CD4-positive, CD25-positive, alpha-beta regulatory T cell (primary cell): ENCODE data around the gene SPECC1. TPM values are rescaled to one million over a fixed set of nuclear protein-coding genes. Genes with fewer than 3 reads are reported as not detected.

Experiments used
- ATAC-seq, 2 donors: fragments of 150-1000 bp; cut with Tn5 transposase; one replicate each; pipeline ENCODE4 v1.10.0; 2021; ENCODE audit warnings: low read depth in 2 of 2, moderate number of reproducible peaks in 2 of 2, moderate library complexity in 1 of 2
- DNase-seq, 3 donors: peaks; one replicate each; pipeline versions ENCODE4 v3.0.0 to v3.0.0-alpha.2; 2012 to 2022; ENCODE audit warnings: mixed read lengths in 1 of 3
- H3K27ac ChIP-seq: one replicate; pipeline ENCODE4 v1.7.0; 2013; ENCODE audit warnings: mild to moderate bottlenecking, low read length; ENCODE audit not compliant: insufficient read depth, poor library complexity, severe bottlenecking
- H3K27me3 ChIP-seq: one replicate; pipeline ENCODE4 v1.7.0; 2013; ENCODE audit warnings: low read length; ENCODE audit not compliant: control insufficient read depth, insufficient read depth
- H3K36me3 ChIP-seq: one replicate; pipeline ENCODE4 v1.7.0; 2013; ENCODE audit warnings: mild to moderate bottlenecking, low read length, moderate library complexity; ENCODE audit not compliant: control insufficient read depth, insufficient read depth
- H3K4me1 ChIP-seq: 2 replicates; pipeline ENCODE4 v1.7.0; 2013; ENCODE audit warnings: mild to moderate bottlenecking, low read length; ENCODE audit not compliant: insufficient read depth, control insufficient read depth, poor library complexity, severe bottlenecking
- H3K4me3 ChIP-seq: one replicate; pipeline ENCODE4 v1.7.0; 2013; ENCODE audit warnings: low read depth, mild to moderate bottlenecking, low read length, moderate library complexity
- H3K9me3 ChIP-seq, 2 experiments: 1 replicate in 1 of 2; 2 replicates in 1 of 2; pipeline ENCODE4 v1.7.0; 2013; ENCODE audit warnings: low read length in 2 of 2, mild to moderate bottlenecking in 1 of 2, moderate library complexity in 1 of 2; ENCODE audit not compliant: control insufficient read depth in 2 of 2
- H3K27ac Mint-ChIP-seq, 3 donors: one replicate each; pipeline ENCODE4 v1.8.0; 2020 to 2022; ENCODE audit warnings: mild to moderate bottlenecking in 3 of 3, mixed read lengths in 3 of 3, moderate library complexity in 2 of 3
- H3K27me3 Mint-ChIP-seq: one replicate; pipeline ENCODE4 v1.8.0; 2022; ENCODE audit warnings: mild to moderate bottlenecking, mixed read lengths
- H3K36me3 Mint-ChIP-seq: one replicate; pipeline ENCODE4 v1.8.0; 2020; ENCODE audit warnings: mixed read lengths
- H3K4me1 Mint-ChIP-seq, 4 donors: one replicate each; pipeline ENCODE4 v1.8.0; 2020 to 2022; ENCODE audit warnings: mixed read lengths in 4 of 4, mild to moderate bottlenecking in 1 of 4
- H3K4me3 Mint-ChIP-seq, 4 donors: one replicate each; pipeline ENCODE4 v1.8.0; 2020 to 2022; ENCODE audit warnings: mild to moderate bottlenecking in 4 of 4, mixed read lengths in 4 of 4, moderate library complexity in 3 of 4
- H3K9me3 Mint-ChIP-seq, 7 donors: one replicate each; pipeline ENCODE4 v1.8.0; 2020 to 2022; ENCODE audit warnings: mixed read lengths in 7 of 7, mild to moderate bottlenecking in 3 of 7, moderate library complexity in 2 of 7
- polyA plus RNA-seq, 4 donors: library from polyadenylated mRNA; unstranded; fragments of 300-500 nt; fragmentation: Illumina TruSeq; gene quantifications; one replicate each; pipeline ENCODE4 v1.2.3, GENCODE V29; 2021
- total RNA-seq: library from RNA; stranded (reverse); gene quantifications from one replicate; pipeline ENCODE4 v1.2.3, GENCODE V29; 2022

SPECC1 gene
- total and polyA plus RNA-seq, 5 donors from 2014 or later: 0.62 to 6.5 (median 1.2) TPM

- Histone ChIP-seq H3K4me1 (peaks cover 14% of the 10 kb centered on the region), H3K9me3 (no peaks in the 10 kb centered on the region), H3K27me3 (peaks cover 2% of the 10 kb centered on the region), H3K27ac (no peak overlapping the region), H3K36me3 (no peaks in the 10 kb centered on the region), H3K4me3 (no peak overlapping the region)
- Mint-ChIP-seq H3K36me3 (no peaks in the 10 kb centered on the region), H3K27me3 (peaks cover 18% of the 10 kb centered on the region), H3K27ac (no peak overlapping the region), H3K4me1 (peaks cover 0 to 3% (median 0%) of the 10 kb centered on the region in 4 donors), H3K9me3 (peaks cover 0 to 2% (median 0%) of the 10 kb centered on the region in 7 donors), H3K4me3 (no peak overlapping the region)
- ATAC-seq (no peak), DNase-seq (no peak)
Measured at GRCh38 chr17:20151174-20151573, 142.0 kb downstream of the SPECC1 start.

- no peaks in the 10 kb centered on the region for H3K36me3 ChIP-seq
- Mint-ChIP-seq H3K27ac (no peak overlapping the region), H3K9me3 (no peaks in the 10 kb centered on the region), H3K27me3 (peaks cover 13% of the 10 kb centered on the region), H3K4me3 (no peak overlapping the region), H3K4me1 (peaks cover 0 to 6% (median 2%) of the 10 kb centered on the region in 4 donors), H3K36me3 (no peaks in the 10 kb centered on the region)
- peaks cover 2% of the 10 kb centered on the region for H3K27me3 ChIP-seq
- H3K4me3 ChIP-seq: no peak overlapping the region
- peaks cover 25% of the 10 kb centered on the region for H3K4me1 ChIP-seq
- no peak for ATAC-seq
- DNase-seq: no peak
- no peaks in the 10 kb centered on the region for H3K9me3 ChIP-seq
- H3K27ac ChIP-seq: no peak overlapping the region
Measured at GRCh38 chr17:20153231-20153630, 144.1 kb downstream of the SPECC1 start.

- Mint-ChIP-seq H3K4me3 (no peak overlapping the region), H3K27me3 (peaks cover 8% of the 10 kb centered on the region), H3K27ac (no peak overlapping the region), H3K36me3 (no peaks in the 10 kb centered on the region), H3K4me1 (peaks cover 0 to 6% (median 2%) of the 10 kb centered on the region in 4 donors), H3K9me3 (no peaks in the 10 kb centered on the region)
- H3K4me3 ChIP-seq: peak overlapping the region; percentile 64
- no peaks in the 10 kb centered on the region for H3K36me3 ChIP-seq
- H3K27ac ChIP-seq: peak overlapping the region; percentile 69
- ATAC-seq (no peak), DNase-seq (no peak)
- no peaks in the 10 kb centered on the region for H3K9me3 ChIP-seq
- peaks cover 25% of the 10 kb centered on the region for H3K4me1 ChIP-seq
- H3K27me3 ChIP-seq: no peaks in the 10 kb centered on the region
Measured at GRCh38 chr17:20154286-20155000, 145.3 kb downstream of the SPECC1 start.

- H3K27ac ChIP-seq: peak overlapping the region; percentile 69
- peaks cover 0 to 6% (median 2%) of the 10 kb centered on the region in 4 donors for H3K4me1 Mint-ChIP-seq
- peak; percentile 98 for ATAC-seq
Measured at GRCh38 chr17:20155258-20156195, 146.4 kb downstream of the SPECC1 start.

GRCh38 chr17:20156196-20157000 lies 147.2 kb downstream of the SPECC1 start:
- H3K9me3 Mint-ChIP-seq: no peaks in the 10 kb centered on the region
- DNase-seq: peak in 2 of 3 donors; percentile 12 to 22

More at GRCh38 chr17:20155258-20156195, 146.4 kb downstream of the SPECC1 start:
- H3K9me3 Mint-ChIP-seq: no peaks in the 10 kb centered on the region
- H3K4me3 Mint-ChIP-seq: no peak overlapping the region
- peaks cover 25% of the 10 kb centered on the region for H3K4me1 ChIP-seq
- H3K27ac Mint-ChIP-seq: peak overlapping the region in 1 of 3 donors; percentile 0
- DNase-seq: peak; percentile 92 to 98 (median 93)
- H3K27me3 Mint-ChIP-seq: peaks cover 4% of the 10 kb centered on the region
- no peaks in the 10 kb centered on the region for H3K36me3 Mint-ChIP-seq
- peak overlapping the region; percentile 64 for H3K4me3 ChIP-seq
- no peaks in the 10 kb centered on the region for H3K36me3 ChIP-seq
- no peaks in the 10 kb centered on the region for H3K9me3 ChIP-seq
- no peaks in the 10 kb centered on the region for H3K27me3 ChIP-seq

GRCh38 chr17:20157001-20157310 lies 147.8 kb downstream of the SPECC1 start:
- no peak overlapping the region for H3K27ac Mint-ChIP-seq
- Histone ChIP-seq H3K4me1 (peaks cover 25% of the 10 kb centered on the region), H3K27ac (no peak overlapping the region), H3K36me3 (no peaks in the 10 kb centered on the region), H3K27me3 (no peaks in the 10 kb centered on the region), H3K9me3 (no peaks in the 10 kb centered on the region), H3K4me3 (peak overlapping the region; percentile 78)
- peaks cover 4% of the 10 kb centered on the region for H3K27me3 Mint-ChIP-seq
- peak overlapping the region; percentile 80 to 91 (median 84) for H3K4me3 Mint-ChIP-seq
- peaks cover 0 to 6% (median 2%) of the 10 kb centered on the region in 4 donors for H3K4me1 Mint-ChIP-seq
- H3K36me3 Mint-ChIP-seq: no peaks in the 10 kb centered on the region
- no peak for DNase-seq
- H3K9me3 Mint-ChIP-seq: no peaks in the 10 kb centered on the region
- ATAC-seq: no peak

More at GRCh38 chr17:20156196-20157000, 147.2 kb downstream of the SPECC1 start:
- Histone ChIP-seq H3K4me1 (peaks cover 25% of the 10 kb centered on the region), H3K27ac (peak overlapping the region; percentile 69), H3K4me3 (peak overlapping the region; percentile 78), H3K27me3 (no peaks in the 10 kb centered on the region), H3K9me3 (no peaks in the 10 kb centered on the region), H3K36me3 (no peaks in the 10 kb centered on the region)
- H3K4me1 Mint-ChIP-seq: peaks cover 0 to 6% (median 2%) of the 10 kb centered on the region in 4 donors
- peak in 1 of 2 donors; percentile 2 for ATAC-seq
- H3K36me3 Mint-ChIP-seq: no peaks in the 10 kb centered on the region
- peak overlapping the region; percentile 80 to 91 (median 84) for H3K4me3 Mint-ChIP-seq
- H3K27me3 Mint-ChIP-seq: peaks cover 4% of the 10 kb centered on the region
- no peak overlapping the region for H3K27ac Mint-ChIP-seq

- Mint-ChIP-seq H3K27me3 (peaks cover 4% of the 10 kb centered on the region), H3K27ac (no peak overlapping the region), H3K36me3 (no peaks in the 10 kb centered on the region), H3K9me3 (no peaks in the 10 kb centered on the region), H3K4me3 (peak overlapping the region in 2 of 4 donors; percentile 29 to 64), H3K4me1 (peaks cover 0 to 6% (median 2%) of the 10 kb centered on the region in 4 donors)
- H3K9me3 ChIP-seq: no peaks in the 10 kb centered on the region
- H3K27ac ChIP-seq: no peak overlapping the region
- ATAC-seq (no peak), DNase-seq (no peak)
- no peak overlapping the region for H3K4me3 ChIP-seq
- peaks cover 25% of the 10 kb centered on the region for H3K4me1 ChIP-seq
- H3K27me3 ChIP-seq: no peaks in the 10 kb centered on the region
- H3K36me3 ChIP-seq: no peaks in the 10 kb centered on the region
Measured at GRCh38 chr17:20158580-20158979, 149.4 kb downstream of the SPECC1 start.
